B cell (primary cell): Measurements from ENCODE around the gene CNTNAP2. TPM values are rescaled to one million over a fixed set of nuclear protein-coding genes. Genes with fewer than 3 reads are reported as not detected.

Source experiments
- ATAC-seq: fragments of 200-7000 bp; cut with Tn5 transposase; one replicate; pipeline ENCODE4 v1.10.0; 2021; ENCODE audit warnings: low read depth, mild to moderate bottlenecking, moderate number of reproducible peaks, moderate library complexity
- CTCF ChIA-PET: fragments of 350-600 bp; sonication (Branson Sonifier 250); formaldehyde crosslinking; loops from one replicate; lab custom pipeline; 2021; ENCODE audit warnings: antibody characterized with exemption, inconsistent platforms; lab: Charles Lee
- POLR2A ChIA-PET: fragments of 350-600 bp; sonication (Branson Sonifier 250); formaldehyde crosslinking; loops from one replicate; lab custom pipeline; 2021; ENCODE audit warnings: antibody characterized with exemption; lab: Charles Lee
- DNase-seq: peaks from one replicate; pipeline ENCODE4 v3.0.0; 2013
- H2AFZ ChIP-seq: 2 replicates; pipeline ENCODE4 v1.6.1; 2012; ENCODE audit warnings: mild to moderate bottlenecking, low read depth, low read length; ENCODE audit not compliant: insufficient read depth, poor library complexity, severe bottlenecking
- H3K27ac ChIP-seq, 2 donors: 1 replicate in 1 of 2; 2 replicates in 1 of 2; pipeline ENCODE4 v1.5.1; 2012 to 2013; ENCODE audit warnings: low read length in 2 of 2, mild to moderate bottlenecking in 2 of 2, moderate library complexity in 1 of 2
- H3K27me3 ChIP-seq, 4 experiments: fragments of 200-600 bp in 1 of 4; sonication (generic) in 1 of 4; replicated peaks in 1 of 4; 1 replicate in 2 of 4; 2 replicates in 2 of 4; pipeline versions ENCODE4 v1.6.1 to v1.7.0; 2013 to 2016; ENCODE audit warnings: low read length in 3 of 4, mild to moderate bottlenecking in 2 of 4, mixed read lengths in 1 of 4, moderate library complexity in 1 of 4; ENCODE audit not compliant: insufficient read depth in 4 of 4, control insufficient read depth in 3 of 4; ENCODE audit errors: control extremely low read depth in 1 of 4
- H3K36me3 ChIP-seq, 2 experiments: replicated peaks in 1 of 2; 1 replicate in 1 of 2; 2 replicates in 1 of 2; pipeline versions ENCODE4 v1.6.1 to v1.7.1; 2013; ENCODE audit warnings: low read length in 1 of 2; ENCODE audit not compliant: insufficient read depth in 2 of 2, control insufficient read depth in 1 of 2; ENCODE audit errors: control extremely low read depth in 1 of 2, extremely low read depth in 1 of 2
- H3K4me1 ChIP-seq, 2 donors: fragments of 200-600 bp in 1 of 2; sonication (generic) in 1 of 2; 1 replicate in 1 of 2; 2 replicates in 1 of 2; pipeline versions ENCODE4 v1.5.1 to v1.6.1; 2013 to 2017; ENCODE audit warnings: low read length in 2 of 2; ENCODE audit not compliant: control insufficient read depth in 2 of 2, insufficient read depth in 2 of 2
- H3K4me2 ChIP-seq: replicated peaks from 2 replicates; pipeline ENCODE3; 2012; ENCODE audit warnings: mild to moderate bottlenecking, low read depth, low read length; ENCODE audit not compliant: poor library complexity, severe bottlenecking
- H3K4me3 ChIP-seq, 5 experiments: fragments of 200-600 bp in 1 of 5; sonication (generic) in 1 of 5; 1 replicate in 3 of 5; 2 replicates in 2 of 5; pipeline versions ENCODE4 v1.5.1 to v1.7.0; 2011 to 2016; ENCODE audit warnings: low read length in 4 of 5, mild to moderate bottlenecking in 4 of 5, low read depth in 2 of 5, control low read depth in 1 of 5, moderate library complexity in 1 of 5; ENCODE audit not compliant: insufficient read depth in 1 of 5; ENCODE audit errors: control extremely low read depth in 1 of 5, extremely low read depth in 1 of 5
- H3K79me2 ChIP-seq: fragments of 200-600 bp; sonication (generic); one replicate; pipeline ENCODE4 v1.6.0; 2016; ENCODE audit warnings: low read length; ENCODE audit not compliant: control insufficient read depth, insufficient read depth
- H3K9ac ChIP-seq: fragments of 200-600 bp; sonication (generic); 2 replicates; pipeline ENCODE4 v1.6.1; 2017; ENCODE audit warnings: mild to moderate bottlenecking, low read length, moderate library complexity
- H3K9me3 ChIP-seq, 3 donors: one replicate each; pipeline versions ENCODE4 v1.6.1 to v1.7.1; 2013; ENCODE audit warnings: low read length in 2 of 3; ENCODE audit not compliant: control insufficient read depth in 2 of 3, insufficient read depth in 1 of 3; ENCODE audit errors: control extremely low read depth in 1 of 3
- H4K20me1 ChIP-seq: 2 replicates; pipeline ENCODE4 v1.6.0; 2012; ENCODE audit warnings: mild to moderate bottlenecking, low read length; ENCODE audit not compliant: insufficient read depth, control insufficient read depth, poor library complexity, severe bottlenecking
- H3K27ac Mint-ChIP-seq: one replicate; pipeline ENCODE4 v1.8.0; 2021; ENCODE audit warnings: mixed read lengths
- H3K27me3 Mint-ChIP-seq: one replicate; pipeline ENCODE4 v1.8.0; 2021; ENCODE audit warnings: mixed read lengths
- H3K4me1 Mint-ChIP-seq: one replicate; pipeline ENCODE4 v1.8.0; 2021; ENCODE audit warnings: mixed read lengths
- H3K4me3 Mint-ChIP-seq: one replicate; pipeline ENCODE4 v1.8.0; 2021; ENCODE audit warnings: mixed read lengths
- H3K9me3 Mint-ChIP-seq: one replicate; pipeline ENCODE4 v1.8.0; 2022; ENCODE audit warnings: mixed read lengths; ENCODE audit not compliant: insufficient read depth
- EZH2 ChIP-seq: IDR thresholded peaks from 2 replicates; pipeline ENCODE4 v1.6.1; 2012; ENCODE audit warnings: borderline replicate concordance, low read depth, mild to moderate bottlenecking, moderate library complexity, low read length; ENCODE audit not compliant: insufficient read depth, poor library complexity, severe bottlenecking
- WGBS: methylation state at CpG from one replicate; pipeline ENCODE4 v1.1.5; 2013; ENCODE audit warnings: missing lambda C conversion rate; ENCODE audit not compliant: insufficient coverage; 5-methylcytosine and 5-hydroxymethylcytosine counted together
- intact Hi-C: fragments of 100-400 bp; cut with micrococcal nuclease; formaldehyde crosslinking; loops from one replicate; pipeline ENCODE4 v1.10.0; 2022
- polyA plus RNA-seq: library from polyadenylated mRNA; depleted of rRNA; stranded (reverse); fragments of >200 nt; gene quantifications from 2 replicates; pipeline ENCODE4 v1.2.3, GENCODE V29; 2012
- total RNA-seq, 2 donors: library from RNA; stranded (reverse); fragments of 120-200 nt in 1 of 2; gene quantifications; 1 replicate in 1 of 2; 2 replicates in 1 of 2; pipeline versions ENCODE4 v1.2.3 to v1.2.4, GENCODE V29; 2013 to 2022
- TF ChIP-seq, protein P1 (sequence below): fragments of 200-600 bp; IDR thresholded peaks from one replicate; pipeline ENCODE4 v1.8.0; 2022; ENCODE audit warnings: antibody characterized with exemption, mild to moderate bottlenecking

Gene CNTNAP2
- total and polyA plus RNA-seq, 2 donors (not counting 1 experiment from before 2014, with no cell fraction given) = 7.4 to 16.6 TPM

GRCh38 chr7:147022056-147022455 lies 905.5 kb downstream of the CNTNAP2 start:
- H3K4me1 ChIP-seq = no peaks in the 10 kb centered on the region
- H4K20me1 ChIP-seq = no peaks in the 10 kb centered on the region
- no peaks in the 10 kb centered on the region for H3K79me2 ChIP-seq
- ChIA-PET POLR2A (no interaction called here), CTCF (no interaction called here)
- Mint-ChIP-seq H3K4me3 (no peak overlapping the region), H3K4me1 (no peaks in the 10 kb centered on the region), H3K9me3 (peaks cover 2% of the 10 kb centered on the region), H3K27me3 (no peaks in the 10 kb centered on the region), H3K27ac (no peak overlapping the region)
- peaks cover 0 to 3% (median 0%) of the 10 kb centered on the region in 3 donors for H3K9me3 ChIP-seq
- TF ChIP-seq EZH2 = no peak
- TF ChIP-seq, protein P1, sequence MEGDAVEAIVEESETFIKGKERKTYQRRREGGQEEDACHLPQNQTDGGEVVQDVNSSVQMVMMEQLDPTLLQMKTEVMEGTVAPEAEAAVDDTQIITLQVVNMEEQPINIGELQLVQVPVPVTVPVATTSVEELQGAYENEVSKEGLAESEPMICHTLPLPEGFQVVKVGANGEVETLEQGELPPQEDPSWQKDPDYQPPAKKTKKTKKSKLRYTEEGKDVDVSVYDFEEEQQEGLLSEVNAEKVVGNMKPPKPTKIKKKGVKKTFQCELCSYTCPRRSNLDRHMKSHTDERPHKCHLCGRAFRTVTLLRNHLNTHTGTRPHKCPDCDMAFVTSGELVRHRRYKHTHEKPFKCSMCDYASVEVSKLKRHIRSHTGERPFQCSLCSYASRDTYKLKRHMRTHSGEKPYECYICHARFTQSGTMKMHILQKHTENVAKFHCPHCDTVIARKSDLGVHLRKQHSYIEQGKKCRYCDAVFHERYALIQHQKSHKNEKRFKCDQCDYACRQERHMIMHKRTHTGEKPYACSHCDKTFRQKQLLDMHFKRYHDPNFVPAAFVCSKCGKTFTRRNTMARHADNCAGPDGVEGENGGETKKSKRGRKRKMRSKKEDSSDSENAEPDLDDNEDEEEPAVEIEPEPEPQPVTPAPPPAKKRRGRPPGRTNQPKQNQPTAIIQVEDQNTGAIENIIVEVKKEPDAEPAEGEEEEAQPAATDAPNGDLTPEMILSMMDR = no peak
- H3K4me3 ChIP-seq = no peak overlapping the region
- no peaks in the 10 kb centered on the region for H3K27me3 ChIP-seq
- no peak overlapping the region for H2AFZ ChIP-seq
- intact Hi-C loops = no loop called here
- no peak overlapping the region for H3K27ac ChIP-seq
- WGBS = 67% methylated on average over 1 of the region's 2 CpGs
- no peak overlapping the region for H3K4me2 ChIP-seq
- ATAC-seq (no peak), DNase-seq (no peak)
- H3K9ac ChIP-seq = no peak overlapping the region
- no peaks in the 10 kb centered on the region for H3K36me3 ChIP-seq

DNA sequence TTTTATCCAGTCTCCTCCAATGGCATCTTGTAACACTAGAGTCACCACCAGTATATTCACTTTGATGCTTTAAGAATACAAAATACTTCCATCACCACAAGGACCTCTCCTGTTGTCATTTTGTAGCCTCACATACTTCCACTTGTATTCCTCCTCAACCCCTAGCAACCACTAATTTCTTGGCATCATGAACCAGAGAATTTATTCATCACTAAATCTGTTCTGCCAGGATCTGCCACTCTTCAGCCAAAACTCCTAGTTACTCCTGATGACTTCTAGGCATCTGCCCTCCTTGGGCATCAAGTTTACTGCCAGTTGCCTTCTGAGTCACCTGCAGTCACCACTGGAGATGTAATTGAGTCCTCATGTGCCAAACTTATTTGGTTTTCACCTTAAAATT lies 906.8 kb downstream of the CNTNAP2 start:
- no peak overlapping the region for H3K4me3 ChIP-seq
- no peaks in the 10 kb centered on the region for H3K4me1 Mint-ChIP-seq

More for the DNA sequence above, 906.8 kb downstream of the CNTNAP2 start:
- Histone ChIP-seq H2AFZ (no peak overlapping the region), H3K4me1 (no peaks in the 10 kb centered on the region), H3K9me3 (peaks cover 0 to 3% (median 0%) of the 10 kb centered on the region in 3 donors), H3K9ac (no peak overlapping the region), H3K79me2 (no peaks in the 10 kb centered on the region), H3K36me3 (no peaks in the 10 kb centered on the region), H4K20me1 (no peaks in the 10 kb centered on the region), H3K27ac (no peak overlapping the region), H3K27me3 (no peaks in the 10 kb centered on the region), H3K4me2 (no peak overlapping the region)
- no peak for TF ChIP-seq EZH2
- TF ChIP-seq, protein P1 = no peak
- H3K27me3 Mint-ChIP-seq = no peaks in the 10 kb centered on the region
- ATAC-seq (no peak), DNase-seq (no peak)
- H3K27ac Mint-ChIP-seq = no peak overlapping the region
- intact Hi-C loops = no loop called here
- H3K4me3 Mint-ChIP-seq = no peak overlapping the region
- H3K9me3 Mint-ChIP-seq = peaks cover 2% of the 10 kb centered on the region
- POLR2A ChIA-PET = no interaction called here
- CTCF ChIA-PET = no interaction called here
